Pancreas (tissue), 10 donors: Measurements from ENCODE around the gene INVS. TPM values are rescaled to one million over a fixed set of nuclear protein-coding genes. Genes with fewer than 3 reads are reported as not detected.
"Not testable (repeated sequence)": the region's sequence is repeated elsewhere in the genome, so short reads cannot be mapped to it uniquely, and the experiment has no call there.

Experiments used
- ATAC-seq, 4 donors: fragments of 200-7000 bp; cut with Tn5 transposase; one replicate each; pipeline versions ENCODE4 v1.8.0 to v1.9.1; 2020; ENCODE audit warnings: mild to moderate bottlenecking in 4 of 4, moderate library complexity in 4 of 4
- DNase-seq, 6 donors: peaks; one replicate each; pipeline ENCODE4 v3.0.0-alpha.2; 2020
- FAIRE-seq: peaks from 2 replicates; lab custom pipeline; 2012; peaks lifted over from hg19 to GRCh38; lab: Jason Lieb, UNC
- H3K27ac ChIP-seq, 4 donors: fragments of 200-600 bp; sonication (generic); 1 replicate in 3 of 4; 2 replicates in 1 of 4; pipeline versions ENCODE4 v1.5.0 to v1.8.0; 2020
- H3K27me3 ChIP-seq, 4 donors: fragments of 200-600 bp; one replicate each; pipeline ENCODE4 v1.8.0; 2021
- H3K36me3 ChIP-seq, 3 donors: fragments of 200-600 bp; sonication (generic) in 1 of 3; one replicate each; pipeline versions ENCODE4 v1.5.0 to v1.8.0; 2020 to 2021
- H3K4me1 ChIP-seq, 3 donors: fragments of 200-600 bp; one replicate each; pipeline ENCODE4 v1.8.0; 2021
- H3K4me3 ChIP-seq, 4 donors: fragments of 200-600 bp; sonication (generic) in 2 of 4; one replicate each; pipeline versions ENCODE4 v1.5.0 to v1.8.0; 2020 to 2021
- H3K9me3 ChIP-seq, 4 donors: fragments of 200-600 bp; one replicate each; pipeline ENCODE4 v1.8.0; 2021
- WGBS, 2 donors: extraction: QIAGEN DNeasy Blood & Tissue Kit; methylation state at CpG; one replicate each; pipeline ENCODE4 v1.1.7; 2013; 5-methylcytosine and 5-hydroxymethylcytosine counted together
- intact Hi-C, 3 donors: fragments of 100-400 bp; cut with DNase I; formaldehyde crosslinking; loops; one replicate each; pipeline versions ENCODE4 v1.11.1 to v1.14.2; 2022
- polyA plus RNA-seq, 2 donors: library from polyadenylated mRNA; stranded (reverse); fragments of 200-250 nt; gene quantifications; one replicate each; pipeline ENCODE4 v1.2.3, GENCODE V29; 2013
- total RNA-seq, 6 donors: library from RNA; stranded (reverse); fragmentation: NEBNext Ultra II Directional in 4 of 6; extraction: Animal tissue kit (Norgen Biotek cat#: 25700) in 4 of 6; gene quantifications; one replicate each; pipeline versions ENCODE4 v1.2.1 to v1.2.4, GENCODE V29; 2021 to 2023
- TF ChIP-seq, protein P1 (sequence below), 4 donors: fragments of 200-600 bp; sonication (generic) in 3 of 4; IDR thresholded peaks; one replicate each; pipeline versions ENCODE4 v1.5.0 to v1.8.0; 2021; ENCODE audit warnings: antibody characterized with exemption in 4 of 4
- donor health status: healthy with polysubstance abuse.
- donor health status: DM: no; HTN: no; CAD: no; lungs with moderate emphysema.
- donor health status: DM: no; HTN: no; CAD: no.
- donor health status: control.
- donor health status: control.
- donor health status: Bipolar disorder and iron deficiency.
- donor health status: DM: yes; HTN: yes; CAD: no.
- donor health status: DM: no; HTN: no; CAD: no.
- donor health status: DM: no; HTN: no; CAD: no.
- donor health status: DM: yes; HTN: yes; CAD: no.

Gene INVS
- total and polyA plus RNA-seq, 8 donors = 3.1 to 15.0 (median 6.0) TPM

DNA sequence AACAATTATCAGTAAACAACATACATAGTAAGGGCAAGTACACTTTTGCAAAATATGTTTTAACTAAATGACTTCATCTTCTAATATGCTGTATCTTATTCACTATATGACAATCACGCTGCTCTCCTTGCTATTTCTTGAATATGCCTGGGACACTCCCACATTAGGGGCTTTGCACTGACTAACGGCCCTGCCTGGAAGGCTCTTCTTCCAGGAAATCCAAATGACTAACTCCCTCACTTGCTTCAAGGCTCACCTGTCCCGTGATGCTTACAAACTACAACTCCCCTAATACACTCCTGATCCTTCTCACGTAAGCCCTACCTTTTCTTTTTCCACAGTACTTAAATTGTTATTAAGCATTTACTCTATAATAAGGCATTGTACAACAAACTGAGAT is 10.8 kb upstream of the INVS start:
- no peaks in the 10 kb centered on the region for H3K9me3 ChIP-seq
- H3K27me3 ChIP-seq = no peaks in the 10 kb centered on the region
- DNase-seq (no peak), FAIRE-seq (no peak), ATAC-seq (no peak)
- H3K27ac ChIP-seq = no peak overlapping the region
- intact Hi-C loops = no loop called here
- TF ChIP-seq, protein P1, sequence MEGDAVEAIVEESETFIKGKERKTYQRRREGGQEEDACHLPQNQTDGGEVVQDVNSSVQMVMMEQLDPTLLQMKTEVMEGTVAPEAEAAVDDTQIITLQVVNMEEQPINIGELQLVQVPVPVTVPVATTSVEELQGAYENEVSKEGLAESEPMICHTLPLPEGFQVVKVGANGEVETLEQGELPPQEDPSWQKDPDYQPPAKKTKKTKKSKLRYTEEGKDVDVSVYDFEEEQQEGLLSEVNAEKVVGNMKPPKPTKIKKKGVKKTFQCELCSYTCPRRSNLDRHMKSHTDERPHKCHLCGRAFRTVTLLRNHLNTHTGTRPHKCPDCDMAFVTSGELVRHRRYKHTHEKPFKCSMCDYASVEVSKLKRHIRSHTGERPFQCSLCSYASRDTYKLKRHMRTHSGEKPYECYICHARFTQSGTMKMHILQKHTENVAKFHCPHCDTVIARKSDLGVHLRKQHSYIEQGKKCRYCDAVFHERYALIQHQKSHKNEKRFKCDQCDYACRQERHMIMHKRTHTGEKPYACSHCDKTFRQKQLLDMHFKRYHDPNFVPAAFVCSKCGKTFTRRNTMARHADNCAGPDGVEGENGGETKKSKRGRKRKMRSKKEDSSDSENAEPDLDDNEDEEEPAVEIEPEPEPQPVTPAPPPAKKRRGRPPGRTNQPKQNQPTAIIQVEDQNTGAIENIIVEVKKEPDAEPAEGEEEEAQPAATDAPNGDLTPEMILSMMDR (IDR thresholded peaks at IDR 0.05) = no peak
- H3K4me1 ChIP-seq = peaks cover 4 to 26% (median 23%) of the 10 kb centered on the region in 3 donors
- H3K36me3 ChIP-seq = no peaks in the 10 kb centered on the region
- WGBS, 2 donors = 78 to 80% methylated on average over 4 of the region's 4 CpGs
- H3K4me3 ChIP-seq = no peak overlapping the region

DNA sequence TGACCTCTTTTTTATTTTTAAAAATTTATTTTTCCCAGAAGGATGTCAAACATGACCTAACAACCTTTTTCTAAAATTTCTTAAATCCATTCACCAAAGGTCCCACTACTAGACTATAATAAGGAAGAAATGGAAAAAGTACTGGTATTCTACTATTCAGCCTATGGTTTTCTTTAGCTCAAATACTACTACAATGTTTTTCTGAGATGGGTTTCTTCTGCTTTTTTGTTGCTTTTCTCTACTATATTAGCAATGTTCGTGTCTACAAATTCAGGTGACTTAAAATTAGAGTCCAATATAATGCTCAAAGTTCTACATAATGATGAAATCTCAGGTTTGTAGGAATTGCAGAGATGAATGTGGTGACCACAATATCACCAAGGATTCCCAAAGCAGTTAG is 8.2 kb upstream of the INVS start:
- DNase-seq = no peak
- 93 to 95% methylated on average over 1 of the region's 1 CpG for WGBS, 2 donors
- H3K27me3 ChIP-seq = no peaks in the 10 kb centered on the region
- TF ChIP-seq, protein P1 (IDR thresholded peaks at IDR 0.05) = no peak
- intact Hi-C loops = no loop called here
- H3K4me3 ChIP-seq = no peak overlapping the region
- H3K36me3 ChIP-seq = no peaks in the 10 kb centered on the region
- no peaks in the 10 kb centered on the region for H3K9me3 ChIP-seq
- ATAC-seq = no peak
- peaks cover 4 to 43% (median 26%) of the 10 kb centered on the region in 3 donors for H3K4me1 ChIP-seq
- no peak overlapping the region for H3K27ac ChIP-seq
- no peak for FAIRE-seq

DNA sequence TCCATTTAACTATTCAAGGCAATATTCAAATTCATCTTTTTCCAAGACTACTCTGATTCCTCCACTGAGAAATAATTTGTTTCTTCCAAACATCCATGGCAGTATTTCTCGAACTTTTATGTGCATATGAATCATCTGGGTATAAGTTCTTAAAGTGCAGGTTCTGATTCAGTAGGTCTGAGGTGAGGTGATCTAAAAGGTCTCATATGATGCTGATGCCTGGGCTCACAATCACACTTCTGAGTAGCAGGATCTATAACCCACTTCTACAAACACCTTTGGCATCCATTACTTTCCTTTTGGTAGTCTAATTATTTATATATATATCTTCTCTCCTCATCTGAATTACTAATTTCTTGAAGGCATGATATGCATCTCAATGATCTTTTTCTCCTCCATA is 7.4 kb upstream of the INVS start:
- no peak overlapping the region for H3K27ac ChIP-seq
- ATAC-seq (no peak), DNase-seq (no peak), FAIRE-seq (no peak)
- peaks cover 4 to 50% (median 33%) of the 10 kb centered on the region in 3 donors for H3K4me1 ChIP-seq
- TF ChIP-seq, protein P1 (IDR thresholded peaks at IDR 0.05) = no peak
- H3K36me3 ChIP-seq = no peaks in the 10 kb centered on the region
- WGBS, 2 donors = 60 to 74% methylated on average over 1 of the region's 1 CpG
- no peak overlapping the region for H3K4me3 ChIP-seq
- intact Hi-C loops = no loop called here
- H3K27me3 ChIP-seq = no peaks in the 10 kb centered on the region
- H3K9me3 ChIP-seq = no peaks in the 10 kb centered on the region

DNA sequence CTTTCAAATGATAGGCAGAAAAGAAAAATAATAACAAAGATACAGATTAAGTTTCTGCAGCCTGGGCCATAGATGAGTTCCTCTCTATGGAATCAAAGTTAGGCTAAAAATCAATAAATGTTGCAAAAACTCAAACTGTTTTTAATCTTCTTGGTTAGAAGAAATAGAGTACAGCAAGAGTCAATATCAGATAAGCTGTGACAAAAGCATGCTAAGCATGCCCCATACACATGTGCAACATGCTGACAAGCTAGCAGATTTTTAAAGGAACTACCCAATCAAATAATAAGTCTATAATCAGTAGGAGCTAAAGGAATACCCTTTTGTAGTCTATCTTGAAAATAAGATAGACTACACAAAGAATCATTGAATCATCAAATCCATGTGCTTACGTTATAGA is 7.0 kb upstream of the INVS start:
- FAIRE-seq = no peak
- intact Hi-C loops = no loop called here
- ATAC-seq = no peak

DNA sequence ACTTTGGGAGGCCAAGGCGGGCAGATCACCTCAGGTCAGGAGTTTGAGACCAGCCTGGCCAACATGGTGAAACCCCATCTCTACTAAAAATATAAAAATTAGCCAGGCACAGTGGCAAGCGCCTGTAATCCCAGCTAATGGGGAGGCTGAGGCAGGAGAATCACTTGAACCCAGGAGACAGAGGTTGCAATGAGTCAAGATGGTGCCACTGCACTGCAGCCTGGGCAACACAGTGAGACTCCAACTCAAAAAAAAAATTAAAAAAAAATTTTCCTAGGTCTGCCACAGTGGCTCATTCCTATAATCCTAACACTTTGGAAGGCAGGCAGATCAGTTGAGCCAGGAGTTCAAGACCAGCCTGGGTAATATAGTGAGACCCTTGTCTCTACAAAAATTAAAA is 4.6 kb upstream of the INVS start:
- H3K4me1 ChIP-seq = peaks cover 15 to 53% (median 36%) of the 10 kb centered on the region in 3 donors
- ATAC-seq, H3K4me3 ChIP-seq, H3K9me3 ChIP-seq, DNase-seq, FAIRE-seq, intact Hi-C loops, H3K27ac ChIP-seq, H3K36me3 ChIP-seq, H3K27me3 ChIP-seq: not testable (repeated sequence)
- WGBS, 2 donors = 83 to 94% methylated on average over 2 of the region's 2 CpGs

More for the DNA sequence above, 7.0 kb upstream of the INVS start:
- DNase-seq = no peak
- H3K27me3 ChIP-seq = no peaks in the 10 kb centered on the region
- peaks cover 6 to 54% (median 34%) of the 10 kb centered on the region in 3 donors for H3K4me1 ChIP-seq
- no peaks in the 10 kb centered on the region for H3K9me3 ChIP-seq
- TF ChIP-seq, protein P1 (IDR thresholded peaks at IDR 0.05) = no peak
- 47 to 51% methylated on average over 1 of the region's 1 CpG for WGBS, 2 donors
- H3K27ac ChIP-seq = no peak overlapping the region
- no peaks in the 10 kb centered on the region for H3K36me3 ChIP-seq
- H3K4me3 ChIP-seq = no peak overlapping the region
